IPS-20b (cell line): ENCODE measurements around the gene TBX4.

Experiments
- H3K27ac ChIP-seq: one replicate; pipeline ENCODE4 v1.5.1; 2013; ENCODE audit warnings: low read length
- H3K27me3 ChIP-seq: 2 replicates; pipeline ENCODE4 v1.6.1; 2013; ENCODE audit warnings: mild to moderate bottlenecking, low read length, inconsistent platforms; ENCODE audit not compliant: insufficient read depth
- H3K36me3 ChIP-seq: 2 replicates; pipeline ENCODE4 v1.6.1; 2013; ENCODE audit warnings: low read depth, mild to moderate bottlenecking, inconsistent platforms, low read length, moderate library complexity; ENCODE audit not compliant: insufficient read depth
- H3K4me1 ChIP-seq: 2 replicates; pipeline ENCODE4 v1.6.1; 2013; ENCODE audit warnings: mild to moderate bottlenecking, control low read depth, inconsistent platforms, low read length, moderate library complexity; ENCODE audit not compliant: insufficient read depth
- H3K4me3 ChIP-seq: 2 replicates; pipeline ENCODE4 v1.5.1; 2013; ENCODE audit warnings: mild to moderate bottlenecking, low read length, inconsistent platforms
- H3K9ac ChIP-seq: 2 replicates; pipeline ENCODE4 v1.6.1; 2013; ENCODE audit warnings: low read depth, mild to moderate bottlenecking, inconsistent platforms, low read length, moderate library complexity
- H3K9me3 ChIP-seq: 2 replicates; pipeline ENCODE4 v1.6.1; 2013; ENCODE audit warnings: mild to moderate bottlenecking, low read depth, low read length, inconsistent platforms; ENCODE audit not compliant: insufficient read depth

Gene TBX4

GRCh38 chr17:61409301-61410112 is 42.7 kb upstream of the TBX4 start:
- Histone ChIP-seq H3K27ac (no peak overlapping the region), H3K4me1 (no peaks in the 10 kb centered on the region; the same call in 1 of the 2 replicates), H3K9ac (no peak overlapping the region), H3K4me3 (no peak overlapping the region; the same call in 1 of the 2 replicates), H3K9me3 (no peaks in the 10 kb centered on the region; the same call in 1 of the 2 replicates), H3K27me3 (peaks cover 100% of the 10 kb centered on the region), H3K36me3 (no peaks in the 10 kb centered on the region)

GRCh38 chr17:61410141-61411010 is 41.8 kb upstream of the TBX4 start:
- H3K36me3 ChIP-seq, result no peaks in the 10 kb centered on the region
- H3K9ac ChIP-seq, result no peak overlapping the region
- no peak overlapping the region for H3K27ac ChIP-seq
- H3K27me3 ChIP-seq, result peaks cover 100% of the 10 kb centered on the region
- H3K4me1 ChIP-seq, result no peaks in the 10 kb centered on the region; the same call in 1 of the 2 replicates
- peak overlapping the region; percentile 42; the same call in 1 of the 2 replicates for H3K4me3 ChIP-seq
- no peaks in the 10 kb centered on the region; the same call in 1 of the 2 replicates for H3K9me3 ChIP-seq

- Histone ChIP-seq H3K27ac (no peak overlapping the region), H3K9me3 (no peaks in the 10 kb centered on the region; the same call in 1 of the 2 replicates), H3K36me3 (no peaks in the 10 kb centered on the region), H3K27me3 (peaks cover 100% of the 10 kb centered on the region), H3K4me3 (peak overlapping the region; percentile 64; the same call in 1 of the 2 replicates), H3K4me1 (no peaks in the 10 kb centered on the region; the same call in 1 of the 2 replicates), H3K9ac (no peak overlapping the region)
These were observed 41.3 kb upstream of the TBX4 start for GRCh38 chr17:61411011-61411260.

GRCh38 chr17:61411261-61412142 is 40.7 kb upstream of the TBX4 start:
- Histone ChIP-seq H3K36me3 (no peaks in the 10 kb centered on the region), H3K4me1 (no peaks in the 10 kb centered on the region; the same call in 1 of the 2 replicates), H3K9ac (no peak overlapping the region), H3K9me3 (no peaks in the 10 kb centered on the region; the same call in 1 of the 2 replicates), H3K27ac (no peak overlapping the region), H3K27me3 (peaks cover 100% of the 10 kb centered on the region), H3K4me3 (peak overlapping the region; percentile 64)

GRCh38 chr17:61412143-61412859 is 39.9 kb upstream of the TBX4 start:
- Histone ChIP-seq H3K36me3 (no peaks in the 10 kb centered on the region), H3K4me3 (peak overlapping the region; percentile 64), H3K4me1 (no peaks in the 10 kb centered on the region; the same call in 1 of the 2 replicates), H3K27ac (no peak overlapping the region), H3K27me3 (peaks cover 98% of the 10 kb centered on the region), H3K9ac (peak overlapping the region; percentile 48; the same call in 1 of the 2 replicates), H3K9me3 (no peaks in the 10 kb centered on the region; the same call in 1 of the 2 replicates)

- Histone ChIP-seq H3K36me3 (no peaks in the 10 kb centered on the region), H3K27me3 (peaks cover 96% of the 10 kb centered on the region), H3K9ac (peak overlapping the region; percentile 48; the same call in 1 of the 2 replicates), H3K4me1 (no peaks in the 10 kb centered on the region; the same call in 1 of the 2 replicates), H3K4me3 (peak overlapping the region; percentile 64), H3K27ac (no peak overlapping the region), H3K9me3 (no peaks in the 10 kb centered on the region; the same call in 1 of the 2 replicates)
These were observed 39.2 kb upstream of the TBX4 start for GRCh38 chr17:61412860-61413660.

- Histone ChIP-seq H3K27ac (no peak overlapping the region), H3K36me3 (no peaks in the 10 kb centered on the region), H3K4me1 (no peaks in the 10 kb centered on the region; the same call in 1 of the 2 replicates), H3K9me3 (no peaks in the 10 kb centered on the region; the same call in 1 of the 2 replicates), H3K27me3 (peaks cover 90% of the 10 kb centered on the region), H3K9ac (no peak overlapping the region), H3K4me3 (no peak overlapping the region)
These were observed 38.5 kb upstream of the TBX4 start for GRCh38 chr17:61413661-61414126.

GRCh38 chr17:61414141-61414935 is 37.9 kb upstream of the TBX4 start:
- no peak overlapping the region for H3K9ac ChIP-seq
- H3K4me1 ChIP-seq, result no peaks in the 10 kb centered on the region; the same call in 1 of the 2 replicates
- no peak overlapping the region for H3K4me3 ChIP-seq
- H3K27ac ChIP-seq, result no peak overlapping the region
- H3K36me3 ChIP-seq, result no peaks in the 10 kb centered on the region
- no peaks in the 10 kb centered on the region; the same call in 1 of the 2 replicates for H3K9me3 ChIP-seq
- peaks cover 84% of the 10 kb centered on the region for H3K27me3 ChIP-seq

- Histone ChIP-seq H3K27ac (no peak overlapping the region), H3K36me3 (no peaks in the 10 kb centered on the region), H3K9ac (no peak overlapping the region), H3K9me3 (no peaks in the 10 kb centered on the region; the same call in 1 of the 2 replicates), H3K4me3 (no peak overlapping the region), H3K4me1 (no peaks in the 10 kb centered on the region; the same call in 1 of the 2 replicates), H3K27me3 (peaks cover 78% of the 10 kb centered on the region)
These were observed 37.3 kb upstream of the TBX4 start for GRCh38 chr17:61414936-61415251.
